Ishikawa (cell line): Measurements from ENCODE around the gene NR0B1.
A peak's percentile ranks its signal among the peaks of the same experiment; 100 is the strongest.

Source experiments
- CEBPB ChIP-seq: IDR thresholded peaks from 2 replicates; pipeline ENCODE4 v1.6.1; 2012
- CREB1 ChIP-seq: IDR thresholded peaks from 2 replicates; pipeline ENCODE4 v1.6.1; 2012; ENCODE audit warnings: low read depth
- EGR1 ChIP-seq: IDR thresholded peaks from 2 replicates; pipeline ENCODE4 v1.6.1; 2012
- EP300 ChIP-seq: IDR thresholded peaks from 2 replicates; pipeline ENCODE4 v1.6.1; 2012; ENCODE audit warnings: borderline replicate concordance
- FOXM1 ChIP-seq: IDR thresholded peaks from 2 replicates; pipeline ENCODE4 v1.6.1; 2012; ENCODE audit warnings: low read depth, borderline replicate concordance
- NFIC ChIP-seq: IDR thresholded peaks from 2 replicates; pipeline ENCODE4 v1.6.1; 2012
- RAD21 ChIP-seq: IDR thresholded peaks from 2 replicates; pipeline ENCODE4 v1.6.1; 2012; ENCODE audit warnings: low read depth
- TAF1 ChIP-seq: IDR thresholded peaks from 2 replicates; pipeline ENCODE4 v1.6.1; 2012; ENCODE audit warnings: low read depth, mild to moderate bottlenecking
- TCF12 ChIP-seq: IDR thresholded peaks from 2 replicates; pipeline ENCODE4 v1.6.1; 2012; ENCODE audit warnings: low read depth
- TEAD4 ChIP-seq: IDR thresholded peaks from 2 replicates; pipeline ENCODE4 v1.6.1; 2012
- YY1 ChIP-seq: IDR thresholded peaks from 2 replicates; pipeline ENCODE4 v1.6.1; 2012; ENCODE audit warnings: low read depth
- ZBTB7A ChIP-seq: IDR thresholded peaks from 2 replicates; pipeline ENCODE4 v1.6.1; 2012; ENCODE audit warnings: low read depth
- TF ChIP-seq, protein P1 (sequence below): IDR thresholded peaks from 2 replicates; pipeline ENCODE4 v1.6.1; 2012; ENCODE audit warnings: low read depth, mild to moderate bottlenecking
- TF ChIP-seq, protein P2 (sequence below): IDR thresholded peaks from 2 replicates; pipeline ENCODE4 v1.6.1; 2012
- TF ChIP-seq, protein P3 (sequence below): IDR thresholded peaks from 2 replicates; pipeline ENCODE4 v1.6.1; 2012

Gene NR0B1

DNA sequence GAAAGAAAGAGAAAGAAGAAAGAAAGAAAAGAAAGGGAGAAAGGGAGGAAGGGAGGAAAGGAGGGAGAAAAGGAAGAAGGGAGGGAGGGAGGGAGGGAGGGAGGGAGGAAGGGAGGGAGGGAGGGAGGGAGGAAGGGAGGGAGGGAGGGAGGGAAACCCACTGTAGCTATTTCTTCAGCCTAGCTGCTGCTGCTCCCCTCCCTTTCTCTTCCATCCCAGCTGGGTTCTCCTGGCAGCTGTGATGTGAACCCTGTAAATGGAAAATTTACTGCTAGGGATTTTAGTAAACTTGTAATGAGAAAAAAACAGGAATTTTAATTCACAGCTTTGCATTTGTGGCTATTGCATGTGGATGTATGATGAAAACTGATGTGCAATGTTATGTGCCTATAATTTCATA lies 8.0 kb downstream of the NR0B1 start:
- TF ChIP-seq NFIC (no peak), EGR1 (no peak)
- TF ChIP-seq, protein P1, sequence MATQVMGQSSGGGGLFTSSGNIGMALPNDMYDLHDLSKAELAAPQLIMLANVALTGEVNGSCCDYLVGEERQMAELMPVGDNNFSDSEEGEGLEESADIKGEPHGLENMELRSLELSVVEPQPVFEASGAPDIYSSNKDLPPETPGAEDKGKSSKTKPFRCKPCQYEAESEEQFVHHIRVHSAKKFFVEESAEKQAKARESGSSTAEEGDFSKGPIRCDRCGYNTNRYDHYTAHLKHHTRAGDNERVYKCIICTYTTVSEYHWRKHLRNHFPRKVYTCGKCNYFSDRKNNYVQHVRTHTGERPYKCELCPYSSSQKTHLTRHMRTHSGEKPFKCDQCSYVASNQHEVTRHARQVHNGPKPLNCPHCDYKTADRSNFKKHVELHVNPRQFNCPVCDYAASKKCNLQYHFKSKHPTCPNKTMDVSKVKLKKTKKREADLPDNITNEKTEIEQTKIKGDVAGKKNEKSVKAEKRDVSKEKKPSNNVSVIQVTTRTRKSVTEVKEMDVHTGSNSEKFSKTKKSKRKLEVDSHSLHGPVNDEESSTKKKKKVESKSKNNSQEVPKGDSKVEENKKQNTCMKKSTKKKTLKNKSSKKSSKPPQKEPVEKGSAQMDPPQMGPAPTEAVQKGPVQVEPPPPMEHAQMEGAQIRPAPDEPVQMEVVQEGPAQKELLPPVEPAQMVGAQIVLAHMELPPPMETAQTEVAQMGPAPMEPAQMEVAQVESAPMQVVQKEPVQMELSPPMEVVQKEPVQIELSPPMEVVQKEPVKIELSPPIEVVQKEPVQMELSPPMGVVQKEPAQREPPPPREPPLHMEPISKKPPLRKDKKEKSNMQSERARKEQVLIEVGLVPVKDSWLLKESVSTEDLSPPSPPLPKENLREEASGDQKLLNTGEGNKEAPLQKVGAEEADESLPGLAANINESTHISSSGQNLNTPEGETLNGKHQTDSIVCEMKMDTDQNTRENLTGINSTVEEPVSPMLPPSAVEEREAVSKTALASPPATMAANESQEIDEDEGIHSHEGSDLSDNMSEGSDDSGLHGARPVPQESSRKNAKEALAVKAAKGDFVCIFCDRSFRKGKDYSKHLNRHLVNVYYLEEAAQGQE, result no peak
- TF ChIP-seq, protein P2, sequence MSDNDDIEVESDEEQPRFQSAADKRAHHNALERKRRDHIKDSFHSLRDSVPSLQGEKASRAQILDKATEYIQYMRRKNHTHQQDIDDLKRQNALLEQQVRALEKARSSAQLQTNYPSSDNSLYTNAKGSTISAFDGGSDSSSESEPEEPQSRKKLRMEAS, result no peak

DNA sequence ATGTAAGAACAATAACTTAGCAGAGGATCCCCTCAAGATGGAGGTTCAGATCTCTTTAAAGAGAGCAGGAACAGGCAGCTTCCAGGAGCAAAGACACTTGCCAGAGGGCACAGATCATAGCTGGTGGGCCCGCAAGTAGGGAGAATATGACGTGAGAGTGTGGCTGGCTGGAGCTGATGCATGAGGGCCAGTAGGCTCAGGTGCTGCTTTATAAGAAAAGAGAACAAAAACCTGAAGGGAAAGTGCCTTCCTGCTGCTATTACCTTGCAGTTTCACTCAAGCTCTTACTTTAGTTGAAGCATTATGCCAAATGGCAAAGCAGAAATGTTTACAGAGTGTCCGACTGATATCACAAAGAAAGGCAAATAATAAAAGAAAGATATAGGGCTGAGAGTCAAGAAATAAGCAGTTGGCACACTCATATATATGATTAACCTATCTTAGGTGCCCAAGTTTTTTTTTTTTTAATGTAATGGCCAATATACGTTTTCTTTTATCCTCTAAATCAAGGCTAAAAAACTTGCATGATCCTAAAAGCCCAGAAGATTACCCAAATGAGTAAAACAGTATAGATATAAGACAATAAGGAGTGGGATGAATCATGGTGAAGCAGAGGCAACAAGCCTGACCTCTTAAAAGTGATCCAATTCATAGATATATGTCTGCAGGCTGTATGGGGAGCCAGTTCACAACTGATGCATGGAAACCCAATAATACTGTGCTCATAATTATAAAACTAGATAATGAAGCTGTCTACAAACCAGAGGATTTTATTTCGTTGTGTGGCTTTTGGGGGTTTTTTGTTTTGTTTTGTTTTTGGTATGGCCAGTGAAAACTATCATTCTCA lies 12.6 kb downstream of the NR0B1 start:
- TF ChIP-seq, protein P3, sequence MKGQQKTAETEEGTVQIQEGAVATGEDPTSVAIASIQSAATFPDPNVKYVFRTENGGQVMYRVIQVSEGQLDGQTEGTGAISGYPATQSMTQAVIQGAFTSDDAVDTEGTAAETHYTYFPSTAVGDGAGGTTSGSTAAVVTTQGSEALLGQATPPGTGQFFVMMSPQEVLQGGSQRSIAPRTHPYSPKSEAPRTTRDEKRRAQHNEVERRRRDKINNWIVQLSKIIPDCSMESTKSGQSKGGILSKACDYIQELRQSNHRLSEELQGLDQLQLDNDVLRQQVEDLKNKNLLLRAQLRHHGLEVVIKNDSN, result no peak
- TF ChIP-seq YY1 (no peak), TCF12 (no peak), EGR1 (no peak), CREB1 (no peak), CEBPB (no peak), ZBTB7A (no peak), TAF1 (no peak), NFIC (no peak)
- TF ChIP-seq, protein P2, result no peak

DNA sequence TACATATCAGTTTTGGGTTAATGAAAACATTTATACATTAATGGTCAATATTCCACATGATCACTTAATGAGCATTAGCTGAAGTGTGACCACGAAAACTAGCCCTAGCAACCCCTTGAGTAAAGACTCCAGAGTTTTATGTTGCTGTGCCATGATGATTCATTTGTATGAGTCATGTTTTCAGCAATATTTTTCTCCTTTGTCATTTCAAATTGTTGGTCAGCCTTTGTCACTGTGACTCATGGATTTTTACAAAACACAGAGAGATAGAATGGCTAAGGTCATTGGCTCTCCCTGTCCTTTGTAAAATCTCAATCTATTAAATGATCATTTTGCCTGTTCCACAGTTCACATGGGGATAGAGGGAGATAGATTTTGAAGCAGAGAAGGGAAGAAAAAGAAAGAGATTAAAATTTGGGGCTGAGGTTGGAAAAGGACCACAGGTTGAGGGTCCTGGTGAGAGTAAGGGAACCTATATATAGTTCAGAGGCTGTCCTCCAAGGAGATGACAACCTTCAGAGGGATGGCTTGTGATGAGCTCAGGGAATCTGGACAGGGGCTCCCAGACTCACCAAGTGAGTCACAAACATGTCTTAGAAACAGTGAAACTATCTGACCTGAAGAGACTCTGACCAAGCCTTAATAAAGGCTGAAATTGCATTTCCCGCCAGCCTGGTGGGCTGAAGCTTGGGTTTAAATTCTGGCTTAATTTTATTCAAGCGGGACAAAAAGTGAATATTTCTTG lies 25.6 kb downstream of the NR0B1 start:
- TF ChIP-seq CREB1, result no peak
- no peak for TF ChIP-seq EGR1
- TF ChIP-seq, protein P1, result no peak
- TF ChIP-seq TEAD4, result peak; percentile 29; the same call in 1 of the 2 replicates
- TF ChIP-seq EP300, result peak; percentile 50; the same call in 1 of the 2 replicates
- TF ChIP-seq, protein P3, result no peak
- TF ChIP-seq NFIC, result no peak
- no peak for TF ChIP-seq CEBPB

DNA sequence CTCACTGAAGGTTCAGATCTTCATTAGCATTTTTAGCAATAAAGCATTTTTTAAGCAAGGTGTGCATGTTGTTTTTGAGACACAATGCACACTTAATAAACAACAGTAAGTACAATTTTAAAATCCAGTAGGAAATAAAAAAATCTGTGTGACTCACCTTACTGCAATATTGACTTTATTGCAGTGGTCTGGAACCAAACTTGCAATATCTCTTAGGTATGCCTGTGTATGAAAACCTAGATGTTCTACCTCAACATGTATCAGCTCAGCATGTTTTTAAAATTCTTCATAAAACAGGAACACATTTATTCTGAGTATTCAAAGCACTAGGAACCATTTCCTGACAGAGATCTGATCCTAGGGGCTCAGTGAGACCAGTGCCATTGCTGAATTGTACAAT lies 26.7 kb downstream of the NR0B1 start:
- no peak for TF ChIP-seq TEAD4
- no peak for TF ChIP-seq YY1
- no peak for TF ChIP-seq ZBTB7A
- TF ChIP-seq, protein P1, result no peak

DNA sequence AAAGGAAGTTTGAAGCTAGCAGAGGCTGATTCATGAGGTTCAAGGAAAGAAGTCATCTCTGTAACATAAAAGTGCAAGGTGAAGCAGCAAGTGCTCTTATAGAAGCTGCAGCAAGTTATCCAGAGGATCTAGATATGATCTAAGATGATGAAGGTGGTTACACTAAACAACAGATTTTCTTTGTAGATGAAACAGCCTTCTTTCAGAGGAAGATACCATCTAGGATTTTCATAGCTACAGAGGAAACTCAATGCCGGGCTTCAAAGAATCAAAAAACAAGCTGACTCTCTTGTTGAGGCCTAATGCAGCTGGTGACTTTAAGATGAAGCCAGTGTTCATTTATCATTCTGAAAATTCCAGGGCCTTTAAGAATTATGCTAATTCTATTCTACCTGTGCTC lies 28.8 kb downstream of the NR0B1 start:
- TF ChIP-seq TEAD4 (no peak), FOXM1 (no peak), EGR1 (no peak), NFIC (no peak), CREB1 (no peak), TCF12 (no peak), CEBPB (no peak), EP300 (no peak), ZBTB7A (no peak), TAF1 (no peak), YY1 (no peak), RAD21 (no peak)
- TF ChIP-seq, protein P3, result no peak
- TF ChIP-seq, protein P1, result no peak
- TF ChIP-seq, protein P2, result no peak
